IPS-11a (cell line): ENCODE results near the gene ZMPSTE24.

Source experiments
- H3K4me3 ChIP-seq: one replicate; pipeline ENCODE4 v1.5.1; 2013; ENCODE audit warnings: low read depth, low read length, control low read depth

ZMPSTE24 gene

GRCh38 chr1:40257313-40257687, 736 bp upstream of the ZMPSTE24 start:
- peak overlapping the region; percentile 98 for H3K4me3 ChIP-seq

- peak overlapping the region; percentile 98 for H3K4me3 ChIP-seq
Measured at GRCh38 chr1:40258445-40258769, 371 bp downstream of the ZMPSTE24 start.

DNA sequence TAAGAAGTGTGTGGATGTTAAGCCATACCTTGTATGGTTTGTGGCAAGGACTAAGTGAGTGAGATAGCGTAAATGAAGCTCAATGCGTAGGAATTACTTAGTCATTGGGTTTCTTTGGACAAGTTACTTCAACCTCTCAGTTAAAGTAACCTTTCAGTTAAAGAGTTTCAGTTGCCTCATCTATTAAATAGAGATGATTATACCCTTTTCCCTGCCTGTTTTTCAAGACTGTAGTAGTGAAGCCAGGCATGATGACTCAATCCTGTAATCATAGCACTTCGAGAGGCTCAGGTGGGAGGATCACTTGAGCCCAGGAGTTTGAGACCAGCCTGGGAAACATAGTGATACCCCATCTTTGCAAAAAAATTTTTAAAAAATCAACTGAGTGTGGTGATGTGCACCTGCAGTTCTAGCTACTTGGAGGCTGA, 6.3 kb downstream of the ZMPSTE24 start:
- no peak overlapping the region for H3K4me3 ChIP-seq

GRCh38 chr1:40265298-40265697, 7.3 kb downstream of the ZMPSTE24 start:
- H3K4me3 ChIP-seq, result no peak overlapping the region

DNA sequence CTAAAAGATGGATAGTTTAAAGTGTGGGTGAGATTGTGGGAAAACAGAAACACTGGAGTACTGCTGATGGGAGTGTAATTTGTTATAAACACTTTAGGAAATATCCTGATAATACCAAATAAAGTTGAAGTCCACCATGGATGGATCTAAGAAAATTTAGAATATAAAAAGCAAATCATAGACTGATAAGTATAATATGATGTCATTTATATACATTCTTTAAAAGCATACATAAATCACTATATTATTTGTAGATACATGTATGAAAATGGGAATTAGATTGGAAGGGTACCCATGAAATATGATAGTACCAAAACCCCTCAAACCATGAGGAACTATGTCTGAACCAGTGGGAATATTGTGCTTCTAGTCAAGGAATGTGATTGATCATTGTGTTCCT, 7.9 kb downstream of the ZMPSTE24 start:
- no peak overlapping the region for H3K4me3 ChIP-seq

GRCh38 chr1:40266786-40267535, 8.9 kb downstream of the ZMPSTE24 start:
- H3K4me3 ChIP-seq, result no peak overlapping the region

GRCh38 chr1:40267767-40268187, 9.7 kb downstream of the ZMPSTE24 start:
- H3K4me3 ChIP-seq, result no peak overlapping the region

DNA sequence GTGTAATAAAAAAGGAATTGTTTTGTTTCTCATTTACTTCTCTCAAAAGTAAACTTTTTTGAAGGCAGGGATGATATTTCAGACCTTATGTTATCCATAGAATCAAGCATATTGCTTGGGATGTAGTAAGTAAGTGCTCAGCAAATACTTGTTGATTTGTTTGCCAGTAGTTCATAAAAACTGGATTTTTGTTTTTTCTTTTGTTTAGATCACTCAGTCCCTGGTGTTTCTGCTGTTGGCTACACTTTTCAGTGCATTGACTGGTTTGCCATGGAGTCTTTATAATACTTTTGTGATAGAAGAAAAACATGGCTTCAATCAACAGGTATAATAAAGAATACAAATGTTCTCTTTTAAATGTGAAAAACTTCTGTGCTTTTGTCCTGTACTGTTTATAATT, 10.2 kb downstream of the ZMPSTE24 start:
- no peak overlapping the region for H3K4me3 ChIP-seq

GRCh38 chr1:40270152-40270834, 12.3 kb downstream of the ZMPSTE24 start:
- no peak overlapping the region for H3K4me3 ChIP-seq

GRCh38 chr1:40272653-40273213, 14.7 kb downstream of the ZMPSTE24 start:
- H3K4me3 ChIP-seq, result no peak overlapping the region

DNA sequence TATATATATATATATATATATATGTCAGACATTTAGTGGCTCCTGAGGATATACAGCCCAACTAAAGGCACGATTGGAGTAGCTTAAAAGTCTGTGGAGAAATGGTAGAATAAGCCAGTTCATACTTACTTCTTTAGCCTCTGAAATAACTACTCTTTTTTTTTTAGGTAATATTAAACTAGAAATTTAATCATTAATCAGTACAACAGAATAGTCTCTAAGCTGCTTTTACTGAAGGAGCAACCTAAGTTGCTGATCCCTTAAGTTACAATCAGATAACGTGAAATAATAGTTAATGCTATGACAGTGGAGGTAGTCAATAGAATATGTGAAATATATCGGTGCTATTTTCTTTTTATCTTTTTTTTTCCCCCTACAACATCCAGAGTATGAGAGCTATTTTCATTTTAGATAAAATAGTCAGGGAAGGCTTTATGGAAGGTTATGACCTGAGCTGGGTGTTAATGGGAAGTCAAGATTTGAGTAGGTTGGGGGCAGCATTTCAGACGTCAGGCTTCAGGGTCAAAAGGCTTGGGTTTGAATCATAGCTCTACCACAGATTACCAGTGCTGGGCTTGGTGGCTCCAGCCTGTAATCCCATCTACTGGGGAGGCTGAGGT, 15.6 kb downstream of the ZMPSTE24 start:
- H3K4me3 ChIP-seq, result no peak overlapping the region

DNA sequence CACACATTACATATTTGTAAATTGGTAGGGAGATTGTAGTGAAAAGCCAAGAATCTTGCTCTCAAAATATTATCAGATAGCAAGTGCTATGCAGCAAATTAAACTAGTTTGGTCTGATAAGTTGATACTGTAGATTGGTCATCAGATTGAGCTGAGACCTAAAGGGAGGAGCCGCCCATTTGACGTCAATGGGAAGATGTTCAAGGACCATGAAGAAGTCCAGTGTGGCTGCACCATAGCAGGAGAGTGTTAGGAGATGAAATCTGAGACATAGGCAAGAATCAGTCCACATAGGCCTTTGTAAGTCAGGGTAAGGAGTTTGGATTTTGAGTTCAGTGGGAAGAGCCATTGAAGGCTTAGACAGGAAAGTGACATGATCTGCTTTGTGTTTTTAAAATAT, 16.3 kb downstream of the ZMPSTE24 start:
- H3K4me3 ChIP-seq, result no peak overlapping the region

DNA sequence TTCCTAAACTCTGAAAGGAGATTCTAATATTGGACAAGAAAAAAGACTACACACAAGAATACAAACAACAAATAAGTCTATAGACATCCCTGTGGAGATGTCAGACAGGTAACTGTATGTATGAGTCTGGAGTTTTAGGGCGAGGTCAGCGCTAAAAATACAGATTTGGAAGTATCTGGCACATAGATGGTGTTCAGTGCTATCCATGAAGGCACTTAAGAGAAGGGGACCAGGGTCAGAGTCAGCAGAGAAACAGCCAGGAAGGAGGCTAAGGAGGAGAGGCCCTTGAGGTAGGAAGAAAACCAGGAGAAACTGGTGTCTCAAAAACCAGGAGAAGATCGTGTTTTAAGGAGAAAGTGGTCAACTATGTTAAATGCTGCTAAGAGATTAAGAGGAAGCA, 18.1 kb downstream of the ZMPSTE24 start:
- H3K4me3 ChIP-seq, result no peak overlapping the region

GRCh38 chr1:40281853-40282252, 23.8 kb downstream of the ZMPSTE24 start:
- no peak overlapping the region for H3K4me3 ChIP-seq

DNA sequence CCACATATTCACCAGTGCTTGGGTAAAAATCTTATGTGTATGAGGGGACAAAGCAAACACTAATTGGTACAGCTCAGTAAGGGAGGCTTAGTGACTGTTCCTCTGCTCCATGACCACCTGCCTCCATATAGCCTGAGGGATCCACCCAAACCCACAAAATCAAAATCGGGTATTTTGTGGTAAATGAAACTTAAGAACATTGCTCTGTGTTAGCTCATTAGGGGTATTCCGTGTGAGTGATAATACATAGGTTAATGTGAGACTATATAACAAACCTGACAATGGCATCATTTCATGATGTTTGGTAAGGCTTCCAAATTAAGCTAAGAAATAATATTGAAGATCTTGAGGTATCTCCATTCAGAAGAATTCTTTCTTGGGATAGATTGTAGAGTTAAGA, 33.3 kb downstream of the ZMPSTE24 start:
- no peak overlapping the region for H3K4me3 ChIP-seq

DNA sequence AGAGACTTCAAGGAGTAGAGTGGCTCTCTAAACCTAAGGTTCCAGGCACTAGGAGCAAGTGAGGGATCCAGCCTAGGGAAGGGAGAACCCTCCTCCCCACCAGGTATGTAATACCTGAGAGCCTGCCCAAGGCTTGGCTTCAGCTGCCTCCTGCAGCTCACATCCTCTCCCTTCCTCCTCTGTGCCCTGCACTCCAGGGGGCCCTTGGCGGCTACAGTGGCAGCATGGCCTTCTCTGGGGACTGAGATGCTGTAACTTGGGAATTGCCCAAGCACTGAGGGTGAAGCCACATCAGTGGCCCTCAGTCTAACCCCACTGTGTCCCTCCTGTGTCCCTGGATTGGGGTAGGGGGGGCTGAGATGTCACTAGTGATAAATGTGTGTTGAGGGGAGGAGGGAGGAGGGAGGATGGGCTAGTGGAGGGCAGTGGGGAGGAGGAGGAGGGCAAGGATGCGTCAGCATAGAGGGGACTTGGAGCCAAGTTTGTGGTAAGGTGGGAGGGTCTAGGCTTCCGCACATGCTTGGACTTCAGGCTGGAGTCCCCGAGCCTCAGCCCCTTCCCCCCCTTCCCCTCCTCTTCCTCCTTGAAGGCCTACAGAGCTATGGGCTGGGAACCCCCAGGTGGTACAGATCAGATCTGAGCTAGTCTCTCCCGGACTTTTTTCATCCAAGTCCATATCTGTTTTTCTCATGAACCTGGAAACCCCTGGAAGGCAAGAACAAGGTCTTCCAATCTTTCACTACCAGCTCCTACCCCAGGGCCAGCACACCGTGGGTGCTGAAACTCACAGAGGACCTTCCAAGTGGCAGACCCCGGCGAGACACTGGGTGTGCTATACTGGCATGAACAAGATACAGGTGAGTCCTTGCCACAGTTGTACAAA, 41.6 kb downstream of the ZMPSTE24 start:
- no peak overlapping the region for H3K4me3 ChIP-seq

GRCh38 chr1:40300249-40300567, 42.2 kb downstream of the ZMPSTE24 start:
- no peak overlapping the region for H3K4me3 ChIP-seq

DNA sequence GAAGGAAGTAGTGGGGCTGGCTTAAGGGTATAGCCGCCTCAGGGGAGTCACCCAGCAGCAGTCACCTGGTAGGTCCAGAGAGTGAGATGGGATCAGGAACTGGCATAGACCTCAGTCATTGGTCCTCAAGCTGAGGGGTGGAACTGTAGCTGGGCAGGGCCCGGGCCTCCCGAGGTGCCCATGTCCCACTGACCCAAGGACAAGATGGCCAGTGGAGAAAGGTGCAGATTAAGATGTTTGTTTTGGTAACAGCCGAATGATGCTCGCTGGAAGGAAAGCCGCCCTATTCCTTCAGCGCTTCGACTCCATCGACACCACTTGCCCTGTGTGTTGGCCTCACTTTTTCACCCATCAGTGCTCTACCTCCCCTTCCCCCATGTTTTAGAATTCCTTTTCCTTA, 42.6 kb downstream of the ZMPSTE24 start:
- H3K4me3 ChIP-seq, result no peak overlapping the region

DNA sequence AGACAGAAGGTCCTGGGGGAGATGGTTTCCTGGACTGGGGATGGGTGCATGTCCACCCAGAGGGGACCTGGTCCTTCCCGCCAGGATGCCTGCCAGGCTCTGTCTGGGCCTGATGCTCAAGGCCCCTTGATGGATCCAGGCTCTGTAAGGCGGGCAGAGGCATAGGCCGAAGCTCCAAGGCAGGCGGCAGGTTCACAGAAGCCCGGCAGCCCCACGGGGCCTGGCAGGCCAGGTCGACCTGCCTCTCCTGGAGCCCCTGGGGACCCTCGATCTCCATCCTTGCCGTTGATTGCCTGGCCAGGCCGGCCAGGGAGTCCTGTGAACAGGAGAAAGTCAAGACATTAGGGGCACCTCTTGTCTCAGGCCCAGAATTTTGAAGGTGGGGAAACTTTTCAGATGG, 43.0 kb downstream of the ZMPSTE24 start:
- no peak overlapping the region for H3K4me3 ChIP-seq

DNA sequence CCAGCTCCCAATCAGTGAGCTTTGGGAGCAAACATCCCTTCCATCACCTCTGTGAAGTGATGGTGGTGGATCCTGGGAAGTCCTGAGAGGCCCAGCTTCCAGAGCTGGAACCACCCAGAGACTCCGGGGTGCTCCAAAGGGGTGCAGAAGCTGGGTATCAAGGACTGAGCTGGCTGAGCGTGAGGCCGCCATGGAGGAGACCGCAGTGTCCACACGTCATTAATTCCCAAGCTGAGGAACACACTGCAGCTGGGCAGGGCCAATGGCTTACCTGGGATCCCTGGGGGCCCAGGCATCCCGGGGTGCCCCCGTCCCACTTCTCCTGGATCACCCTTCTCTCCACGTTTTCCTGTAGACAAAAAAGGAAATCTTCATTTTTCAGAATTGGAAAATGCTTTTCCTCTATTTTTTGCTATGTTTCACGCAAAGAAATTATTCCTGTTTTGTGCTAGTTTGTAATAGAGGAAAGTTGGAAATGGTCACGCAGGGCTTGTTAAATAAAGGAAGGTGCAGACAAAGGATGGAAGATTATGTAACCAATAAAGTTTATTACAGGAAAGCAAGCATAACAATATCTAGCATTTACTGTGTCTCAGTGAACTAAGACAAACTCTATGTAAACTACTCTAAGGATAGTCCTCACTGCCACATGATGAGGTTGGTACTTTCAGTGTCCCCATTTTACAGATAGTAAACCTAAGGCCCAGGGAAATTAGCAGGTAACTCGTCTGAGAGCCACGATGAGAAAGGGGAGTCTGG, 43.7 kb downstream of the ZMPSTE24 start:
- H3K4me3 ChIP-seq, result no peak overlapping the region
